A549 (cell line): ENCODE measurements around the gene MAGEA6. TPM values are rescaled to one million over a fixed set of nuclear protein-coding genes. Genes with fewer than 3 reads are reported as not detected.
"Not testable (repeated sequence)": the region's sequence is repeated elsewhere in the genome, so short reads cannot be mapped to it uniquely, and the experiment has no call there.

Source experiments
- ATAC-seq, 2 experiments: fragments of 200-7000 bp in 1 of 2; fragments of >200 bp in 1 of 2; cut with Nextera tagmentation in 1 of 2; cut with Tn5 transposase in 1 of 2; 3 replicates each; pipeline versions ENCODE4 v1.8.0 to v1.9.1; 2018 to 2020; ENCODE audit warnings: mild to moderate bottlenecking in 1 of 2, moderate library complexity in 1 of 2
- CTCF ChIA-PET: fragments of 300-600 bp; sonication (Branson Sonifier 250); formaldehyde crosslinking; extraction: SDS; loops from one replicate; lab custom pipeline; 2021; ENCODE audit warnings: antibody characterized with exemption, inconsistent platforms; lab: Yijun Ruan, JAX
- POLR2A ChIA-PET: fragments of 350-600 bp; formaldehyde crosslinking; extraction: SDS; loops from one replicate; lab custom pipeline; 2021; ENCODE audit warnings: antibody characterized with exemption, inconsistent platforms; lab: Yijun Ruan, JAX
- DNase-seq, 2 experiments: peaks; one replicate each; pipeline versions ENCODE4 v3.0.0 to v3.0.0-alpha.2; 2011 to 2016; ENCODE audit warnings: low read depth in 1 of 2, low spot score in 1 of 2
- FAIRE-seq: peaks from 2 replicates; lab custom pipeline; 2011; peaks lifted over from hg19 to GRCh38; lab: Jason Lieb, UNC
- H3K27ac ChIP-seq, 2 experiments: fragments of >200 bp; sonication (Bioruptor Twin); formaldehyde crosslinking; 3 replicates each; pipeline ENCODE4 v1.5.1; 2016 to 2017
- H3K4me1 ChIP-seq: fragments of >200 bp; sonication (Bioruptor Twin); formaldehyde crosslinking; 3 replicates; pipeline ENCODE4 v1.6.1; 2016
- H3K4me2 ChIP-seq: fragments of >200 bp; sonication (Bioruptor Twin); formaldehyde crosslinking; 3 replicates; pipeline ENCODE4 v1.6.1; 2016
- H3K4me3 ChIP-seq: fragments of >200 bp; sonication (Bioruptor Twin); formaldehyde crosslinking; 3 replicates; pipeline ENCODE4 v1.5.1; 2016
- H3K9me3 ChIP-seq: fragments of >200 bp; sonication (Bioruptor Twin); formaldehyde crosslinking; 3 replicates; pipeline ENCODE4 v1.6.1; 2016
- CBX8 ChIP-seq: fragments of 200-600 bp; sonication (generic); IDR thresholded peaks from 2 replicates; pipeline ENCODE4 v1.6.1; 2016
- CHD4 ChIP-seq: fragments of 200-600 bp; sonication (generic); IDR thresholded peaks from 2 replicates; pipeline ENCODE4 v1.6.1; 2016; ENCODE audit warnings: antibody characterized with exemption, mild to moderate bottlenecking, borderline replicate concordance
- EHF ChIP-seq: fragments of 250-450 bp; sonication (Bioruptor Pico); IDR thresholded peaks from 2 replicates; pipeline ENCODE4 v1.5.0; 2020; ENCODE audit warnings: mild to moderate bottlenecking
- EHMT2 ChIP-seq: fragments of 200-600 bp; sonication (generic); IDR thresholded peaks from 2 replicates; pipeline ENCODE4 v1.6.1; 2016; ENCODE audit warnings: antibody characterized with exemption, low read depth, mild to moderate bottlenecking, moderate library complexity
- ESRRA ChIP-seq: fragments of 150-350 bp; IDR thresholded peaks from 2 replicates; pipeline ENCODE4 v1.6.1; 2014; ENCODE audit warnings: mild to moderate bottlenecking, low read length, borderline replicate concordance
- HDAC2 ChIP-seq: fragments of 200-600 bp; sonication (generic); IDR thresholded peaks from 2 replicates; pipeline ENCODE4 v1.6.1; 2016
- JUNB ChIP-seq: fragments of >200 bp; sonication (Bioruptor Twin); formaldehyde crosslinking; IDR thresholded peaks from 2 replicates; pipeline ENCODE4 v1.6.1; 2016
- MAFK ChIP-seq: fragments of 450-650 bp; IDR thresholded peaks from 2 replicates; pipeline ENCODE4 v1.6.1; 2014; ENCODE audit not compliant: partially characterized antibody
- NPAS2 ChIP-seq: fragments of 250-450 bp; sonication (Bioruptor Pico); IDR thresholded peaks from 2 replicates; pipeline ENCODE4 v1.8.0; 2022; ENCODE audit warnings: mild to moderate bottlenecking, moderate library complexity, borderline replicate concordance
- PBX3 ChIP-seq: IDR thresholded peaks from 2 replicates; pipeline ENCODE4 v1.6.1; 2012
- POLR2A ChIP-seq: IDR thresholded peaks from 2 replicates; pipeline ENCODE4 v1.6.1; 2012; ENCODE audit warnings: mild to moderate bottlenecking, low read length
- POLR2AphosphoS2 ChIP-seq: conservative IDR thresholded peaks from 2 replicates; pipeline ENCODE4 v1.6.1; 2012; ENCODE audit warnings: low read length, improper control_type of control experiment, inconsistent platforms
- RAD21 ChIP-seq, 2 experiments: fragments of >200 bp in 1 of 2; sonication (Bioruptor Twin) in 1 of 2; formaldehyde crosslinking in 1 of 2; IDR thresholded peaks in 1 of 2; conservative IDR thresholded peaks in 1 of 2; 2 replicates in 1 of 2; 3 replicates in 1 of 2; pipeline ENCODE4 v1.6.1; 2012 to 2018; ENCODE audit warnings: inconsistent platforms in 1 of 2
- REST ChIP-seq: fragments of 200-600 bp; sonication (generic); IDR thresholded peaks from 2 replicates; pipeline ENCODE4 v1.6.1; 2016; ENCODE audit warnings: antibody characterized with exemption, mild to moderate bottlenecking, moderate library complexity
- WGBS: methylation state at CpG from one replicate; pipeline ENCODE4 v1.1.6; 2017; ENCODE audit errors: missing lambda C conversion rate; 5-methylcytosine and 5-hydroxymethylcytosine counted together
- polyA minus RNA-seq: library from RNA; depleted of rRNA, polyadenylated mRNA; stranded (reverse); fragments of >200 nt; gene quantifications from 2 replicates; pipeline ENCODE4 v1.2.3, GENCODE V29; 2011; rRNA and poly(A)+ RNA removed
- polyA plus RNA-seq, 4 experiments: library from polyadenylated mRNA; depleted of rRNA in 3 of 4; stranded (reverse); fragments of >200 nt; fragmentation: RNase III in 1 of 4; extraction: RNeasy Plus Mini Kit Qiagen cat#74134 plus additional on column Dnase treatment in 1 of 4; gene quantifications; 2 replicates in 3 of 4; 3 replicates in 1 of 4; pipeline ENCODE4 v1.2.3, GENCODE V29; 2011 to 2017

MAGEA6 gene
- polyA plus RNA-seq (2011; rRNA removed) (15.2 and 21.2 TPM in 2 replicates), polyA plus RNA-seq (2017; fragmentation: RNase III; extraction: RNeasy Plus Mini Kit Qiagen cat#74134 plus additional on column Dnase treatment) (10.2 to 11.3 TPM (median 10.9 TPM) in 3 replicates), polyA minus RNA-seq (9.6 and 12.0 TPM in 2 replicates)
- polyA plus RNA-seq (2012; cell fraction: cytosol; rRNA removed): 7.4 and 8.6 TPM in 2 replicates
- polyA plus RNA-seq (2012; cell fraction: nucleus; rRNA removed): 5.9 and 6.1 TPM in 2 replicates

DNA sequence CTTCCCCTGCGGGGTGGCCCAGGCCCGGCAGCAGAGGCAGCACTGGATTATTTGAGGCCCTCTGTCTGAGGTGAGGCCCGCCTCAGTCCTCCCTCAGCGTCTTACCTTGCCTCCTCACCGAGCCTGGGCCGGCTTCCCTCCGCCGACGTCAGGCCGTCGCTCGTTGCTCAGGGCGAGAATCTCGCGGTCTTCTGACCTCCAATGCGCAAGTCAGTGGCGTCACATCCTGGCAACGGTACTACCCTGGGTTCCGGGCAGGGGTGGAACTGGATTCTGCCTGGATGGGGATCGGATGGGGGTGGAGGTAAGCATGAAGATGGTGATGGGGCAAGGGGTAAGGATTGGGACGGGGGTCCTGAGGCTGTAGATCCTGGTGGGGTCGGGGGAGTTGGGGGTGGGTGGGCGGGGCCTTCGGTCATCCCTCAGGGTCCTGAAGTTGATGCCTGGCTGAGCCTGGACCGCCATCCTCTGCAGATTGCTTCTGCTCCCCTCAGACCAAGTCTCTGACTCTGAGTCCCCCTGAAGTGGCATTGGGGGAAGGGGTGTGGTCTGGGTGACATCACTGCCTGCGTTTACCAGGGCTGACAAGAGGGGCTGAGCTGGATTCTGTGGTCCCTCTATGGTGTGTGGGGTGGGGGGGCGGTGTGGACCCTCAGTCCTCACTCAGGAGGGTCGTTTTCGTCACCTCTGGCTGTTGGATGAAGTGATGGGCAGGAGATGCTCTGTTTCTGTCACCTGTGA is at the start of gene MAGEA6:
Gene MAGEA6 (minus strand): TSS at position 141 of the 741 bp plus-strand sequence. CDS start 2,039 bp downstream, outside the sequence.
- ATAC-seq: not testable (repeated sequence)
- peak; percentile 36 for FAIRE-seq

DNA sequence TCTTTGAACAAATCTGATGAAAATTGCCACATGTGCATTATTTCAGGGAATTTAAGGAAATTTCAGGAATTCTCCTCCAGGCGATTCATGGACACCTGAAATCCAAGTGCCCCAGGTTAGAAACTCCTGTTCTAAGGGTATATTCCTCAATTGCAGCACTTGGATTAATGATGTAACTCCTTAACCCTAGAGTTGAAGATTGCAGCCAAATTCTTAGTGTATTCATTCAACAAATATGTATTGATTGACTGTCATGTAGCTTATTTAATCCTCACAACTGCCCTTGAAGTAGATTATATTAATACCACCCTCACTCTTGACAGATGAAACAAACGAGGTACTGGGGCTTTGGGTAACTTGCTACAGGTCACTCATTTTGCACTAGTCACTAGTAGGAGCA is 49.8 kb upstream of the MAGEA6 start:
- ATAC-seq (no peak), DNase-seq (no peak), FAIRE-seq (no peak)
- Histone ChIP-seq H3K9me3 (no peaks in the 10 kb centered on the region), H3K4me2 (no peak overlapping the region), H3K4me3 (no peak overlapping the region), H3K4me1 (no peaks in the 10 kb centered on the region), H3K27ac (no peak overlapping the region)
- POLR2A ChIA-PET: interaction anchor here (1.6 kb wide), 1 partner anchor 11 kb away, joined by 3 read pairs; the partner anchor contains the start of genes CETN2 and NSDHL
- peak; percentile 43 for TF ChIP-seq MAFK
- TF ChIP-seq RAD21 (conservative IDR thresholded peaks at IDR 0.05 in 1 of 2, IDR thresholded peaks at IDR 0.05 in 1 of 2): no peak
- no peak for TF ChIP-seq CHD4
- 25% methylated on average over 2 of the region's 2 CpGs for WGBS
- CTCF ChIA-PET: interaction anchor here (1.2 to 1.8 kb wide), 4 partner anchors 9 to 1069 kb away, joined by 4 to 6 read pairs (median 4); no protein-coding TSS in a partner anchor

More for the DNA sequence above, at the start of gene MAGEA6:
- no CpG with 5 or more reads among the region's 29 CpGs for WGBS
- DNase-seq, H3K4me3 ChIP-seq, H3K9me3 ChIP-seq, CTCF ChIA-PET, H3K4me1 ChIP-seq, H3K27ac ChIP-seq, H3K4me2 ChIP-seq, POLR2A ChIA-PET: not testable (repeated sequence)

DNA sequence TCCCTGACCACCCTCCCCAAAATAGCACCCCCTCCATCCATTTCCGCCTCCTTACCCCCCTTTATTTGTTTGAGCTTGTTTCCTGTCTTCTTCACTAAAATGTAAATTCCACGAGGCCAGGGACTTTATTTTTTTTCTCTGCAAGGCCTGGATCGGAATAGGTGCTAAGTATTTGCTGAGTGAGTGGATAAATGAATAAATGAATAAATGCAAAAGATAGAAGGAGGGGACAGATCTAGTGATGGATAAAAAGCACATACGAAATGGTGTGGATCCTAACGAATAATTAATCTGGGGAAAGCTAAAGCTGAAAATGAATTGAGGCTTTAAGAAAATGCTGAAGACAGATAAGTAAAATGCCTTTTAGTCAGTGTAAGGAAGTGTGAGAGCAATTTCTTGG is 48.9 kb upstream of the MAGEA6 start:
- CTCF ChIA-PET: interaction anchor here (1.1 to 2.7 kb wide), 5 partner anchors 186 to 1112 kb away, joined by 3 to 10 read pairs (median 4); no protein-coding TSS in a partner anchor
- Histone ChIP-seq H3K4me2 (no peak overlapping the region), H3K4me1 (no peaks in the 10 kb centered on the region), H3K4me3 (no peak overlapping the region), H3K27ac (no peak overlapping the region), H3K9me3 (no peaks in the 10 kb centered on the region)
- WGBS: 74% methylated on average over 5 of the region's 5 CpGs
- ATAC-seq (no peak), FAIRE-seq (no peak), DNase-seq (no peak)
- TF ChIP-seq POLR2A (no peak), NPAS2 (CRISPR knock-in tag) (no peak), PBX3 (no peak), ESRRA (no peak), CBX8 (no peak), HDAC2 (no peak), EHMT2 (no peak), REST (no peak), CHD4 (no peak), POLR2AphosphoS2 (no peak), EHF (CRISPR knock-in tag) (no peak), JUNB (no peak)
- POLR2A ChIA-PET: no interaction called here
